Head of caudate nucleus (tissue), 42 donors: ENCODE results near the gene TPO.
"Not testable (repeated sequence)": the region's sequence is repeated elsewhere in the genome, so short reads cannot be mapped to it uniquely, and the experiment has no call there.

ENCODE experiments used
- DNase-seq, 42 donors: peaks; one replicate each; pipeline versions ENCODE4 v3.0.0 to v3.0.0-alpha.2; 2020 to 2021; ENCODE audit warnings: mixed read lengths in 7 of 42
- intact Hi-C: fragments of 100-400 bp; cut with DNase I; formaldehyde crosslinking; loops from one replicate; pipeline ENCODE4 v1.15.0; 2022

TPO gene

GRCh38 chr2:1512321-1513289, 99.3 kb downstream of the TPO start:
- peak in 2 of 42 donors; percentile 1 to 31 for DNase-seq
- intact Hi-C loops, result no loop called here

GRCh38 chr2:1514391-1515072, 101.3 kb downstream of the TPO start:
- peak in 1 of 42 donors; percentile 23 for DNase-seq

GRCh38 chr2:1515073-1515430, 101.8 kb downstream of the TPO start:
- no peak for DNase-seq
- intact Hi-C loops, result no loop called here

More at GRCh38 chr2:1514391-1515072, 101.3 kb downstream of the TPO start:
- intact Hi-C loops, result no loop called here

- intact Hi-C loops, result no loop called here
- DNase-seq, result no peak
Observed at GRCh38 chr2:1515986-1516797, 102.9 kb downstream of the TPO start.

- intact Hi-C loops, result no loop called here
- DNase-seq, result no peak
Observed at GRCh38 chr2:1516798-1517060, 103.5 kb downstream of the TPO start.

GRCh38 chr2:1517291-1517690, 104.0 kb downstream of the TPO start:
- DNase-seq, intact Hi-C loops: not testable (repeated sequence)

- DNase-seq, result no peak
- intact Hi-C loops, result no loop called here
Observed at GRCh38 chr2:1517786-1518185, 104.5 kb downstream of the TPO start.

GRCh38 chr2:1518331-1518803, 105.1 kb downstream of the TPO start:
- intact Hi-C loops, result no loop called here
- DNase-seq, result no peak

GRCh38 chr2:1518867-1519530, 105.7 kb downstream of the TPO start:
- DNase-seq, result no peak
- intact Hi-C loops, result no loop called here

- intact Hi-C loops, result no loop called here
- no peak for DNase-seq
Observed at GRCh38 chr2:1521191-1521877, 108.1 kb downstream of the TPO start.

GRCh38 chr2:1521878-1522830, 108.9 kb downstream of the TPO start:
- intact Hi-C loops, result no loop called here
- no peak for DNase-seq

- no peak for DNase-seq
- intact Hi-C loops, result no loop called here
Observed at GRCh38 chr2:1527153-1527992, 114.1 kb downstream of the TPO start.

GRCh38 chr2:1528273-1529064, 115.2 kb downstream of the TPO start:
- intact Hi-C loops, result no loop called here
- no peak for DNase-seq

- no peak for DNase-seq
- intact Hi-C loops, result no loop called here
Observed at GRCh38 chr2:1538663-1539062, 125.4 kb downstream of the TPO start.

GRCh38 chr2:1539441-1539840, 126.2 kb downstream of the TPO start:
- intact Hi-C loops, result no loop called here
- no peak for DNase-seq

- intact Hi-C loops, result loop anchor here (10.0 kb wide), 1 partner anchor 685 kb away; no protein-coding TSS in a partner anchor
Observed at GRCh38 chr2:1539973-1540372, 126.7 kb downstream of the TPO start.

More at GRCh38 chr2:1539973-1540372, 126.7 kb downstream of the TPO start:
- no peak for DNase-seq
